Measurements from ENCODE around the gene UBE2D1. TPM values are rescaled to one million over a fixed set of nuclear protein-coding genes. Genes with fewer than 3 reads are reported as not detected.

UBE2D1 gene
- total and polyA plus RNA-seq, 2 donors (not counting 3 experiments of a cell fraction or from before 2014, with no cell fraction given): 13.5 to 14.5 TPM

DNA sequence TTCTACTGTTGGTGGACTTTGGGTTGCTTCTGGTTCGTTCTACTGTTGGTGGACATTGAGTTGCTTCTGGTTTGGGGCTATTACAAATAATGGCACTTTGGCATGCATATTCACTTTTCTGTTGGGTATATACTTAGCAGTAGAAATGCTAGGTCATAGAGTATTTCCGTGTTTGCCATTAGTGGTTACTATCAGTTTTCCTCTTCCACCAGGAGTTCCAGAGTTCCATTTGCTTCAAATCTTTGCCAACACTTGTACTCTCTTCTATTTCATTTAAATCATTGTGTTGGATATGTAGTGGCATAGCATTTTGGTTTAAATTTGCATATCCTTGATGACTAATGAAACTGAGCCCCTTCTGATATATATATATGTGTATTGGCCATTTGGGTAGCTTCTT is 15.2 kb downstream of the UBE2D1 start:
- no peak overlapping the region for H2AFZ ChIP-seq (ENCODE audit: low read depth, low read length)
- H3K79me2 ChIP-seq (ENCODE audit: control insufficient read depth, insufficient read depth, low read length): peaks cover 45% of the 10 kb centered on the region
- no peak for TF ChIP-seq POLR2AphosphoS5 (IDR thresholded peaks at IDR 0.05; ENCODE audit: insufficient read depth, low read depth, low read length)
- TF ChIP-seq, protein P1, sequence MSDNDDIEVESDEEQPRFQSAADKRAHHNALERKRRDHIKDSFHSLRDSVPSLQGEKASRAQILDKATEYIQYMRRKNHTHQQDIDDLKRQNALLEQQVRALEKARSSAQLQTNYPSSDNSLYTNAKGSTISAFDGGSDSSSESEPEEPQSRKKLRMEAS (IDR thresholded peaks at IDR 0.05; ENCODE audit: insufficient read depth, insufficient read length): no peak
- no peak for TF ChIP-seq JUN (IDR thresholded peaks at IDR 0.05; ENCODE audit: borderline replicate concordance, insufficient read depth, insufficient read length, low read depth)
- TF ChIP-seq FOS (IDR thresholded peaks at IDR 0.05; ENCODE audit: borderline replicate concordance, insufficient read depth, low read length): no peak
- TF ChIP-seq POLR2A (IDR thresholded peaks at IDR 0.05; ENCODE audit: low read depth, low read length): no peak
- TF ChIP-seq MYC (IDR thresholded peaks at IDR 0.05; ENCODE audit: low read depth, low read length): no peak
- TF ChIP-seq, protein P2, sequence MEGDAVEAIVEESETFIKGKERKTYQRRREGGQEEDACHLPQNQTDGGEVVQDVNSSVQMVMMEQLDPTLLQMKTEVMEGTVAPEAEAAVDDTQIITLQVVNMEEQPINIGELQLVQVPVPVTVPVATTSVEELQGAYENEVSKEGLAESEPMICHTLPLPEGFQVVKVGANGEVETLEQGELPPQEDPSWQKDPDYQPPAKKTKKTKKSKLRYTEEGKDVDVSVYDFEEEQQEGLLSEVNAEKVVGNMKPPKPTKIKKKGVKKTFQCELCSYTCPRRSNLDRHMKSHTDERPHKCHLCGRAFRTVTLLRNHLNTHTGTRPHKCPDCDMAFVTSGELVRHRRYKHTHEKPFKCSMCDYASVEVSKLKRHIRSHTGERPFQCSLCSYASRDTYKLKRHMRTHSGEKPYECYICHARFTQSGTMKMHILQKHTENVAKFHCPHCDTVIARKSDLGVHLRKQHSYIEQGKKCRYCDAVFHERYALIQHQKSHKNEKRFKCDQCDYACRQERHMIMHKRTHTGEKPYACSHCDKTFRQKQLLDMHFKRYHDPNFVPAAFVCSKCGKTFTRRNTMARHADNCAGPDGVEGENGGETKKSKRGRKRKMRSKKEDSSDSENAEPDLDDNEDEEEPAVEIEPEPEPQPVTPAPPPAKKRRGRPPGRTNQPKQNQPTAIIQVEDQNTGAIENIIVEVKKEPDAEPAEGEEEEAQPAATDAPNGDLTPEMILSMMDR (IDR thresholded peaks at IDR 0.05; ENCODE audit: extremely low read depth in 1 of 2, insufficient read depth in 1 of 2, low read depth in 1 of 2, low read length in 2 of 2): no peak
- TF ChIP-seq GATA2 (IDR thresholded peaks at IDR 0.05; ENCODE audit: insufficient read depth, insufficient read length, low read depth, low read length): no peak
- TF ChIP-seq EZH2 (IDR thresholded peaks at IDR 0.05; ENCODE audit: borderline replicate concordance, low read depth, low read length, severe bottlenecking): no peak
- H3K27ac ChIP-seq (ENCODE audit: insufficient read depth, low read depth, low read length): no peak overlapping the region
- FAIRE-seq: no peak
- no peaks in the 10 kb centered on the region for H3K36me3 ChIP-seq (ENCODE audit: control insufficient read depth in 2 of 2, extremely low read depth in 1 of 2, insufficient read depth in 2 of 2, low read length in 2 of 2)
- no TSS peak for BruUV-seq (replicated peaks)
- DNase-seq (ENCODE audit: low read depth, low spot score): no peak
- POLR2A ChIA-PET: no interaction called here
- intact Hi-C loops (cut with micrococcal nuclease) (no loop called here), dilution Hi-C loops (cut with MboI; ENCODE audit: extremely low pct_ligation_motif_present, low sequenced_read_pairs) (no loop called here)
- CTCF ChIA-PET: interaction anchor here (0.7 kb wide), 1 partner anchor 59 kb away, joined by 3 read pairs; no protein-coding TSS in a partner anchor
- H3K9me3 ChIP-seq (replicated peaks; ENCODE audit: control insufficient read depth, insufficient read depth, low read length): no peaks in the 10 kb centered on the region
- H4K20me1 ChIP-seq (replicated peaks; ENCODE audit: control insufficient read depth, extremely low read depth, insufficient read depth, low read length): peaks cover 9% of the 10 kb centered on the region
- H3K27me3 ChIP-seq (ENCODE audit: control insufficient read depth in 2 of 2, insufficient read depth in 2 of 2, low read length in 2 of 2): no peaks in the 10 kb centered on the region
- H3K4me3 ChIP-seq (replicated peaks in 1 of 3; ENCODE audit: insufficient read depth in 1 of 3, low read depth in 1 of 3, low read length in 3 of 3): no peak overlapping the region
- H3K4me2 ChIP-seq (ENCODE audit: insufficient read depth, low read length): no peak overlapping the region
- H3K4me1 ChIP-seq (ENCODE audit: control insufficient read depth, extremely low read depth, insufficient read depth, low read length): no peaks in the 10 kb centered on the region
- no peak overlapping the region for H3K9ac ChIP-seq (replicated peaks; ENCODE audit: extremely low read depth, insufficient read depth, low read length)
- H3K9me1 ChIP-seq (replicated peaks; ENCODE audit: control insufficient read depth, extremely low read depth, insufficient read depth, low read length): no peaks in the 10 kb centered on the region
